ENCODE results near the gene IRS2.
A peak's percentile ranks its signal among the peaks of the same experiment; 100 is the strongest.

IRS2 gene

DNA sequence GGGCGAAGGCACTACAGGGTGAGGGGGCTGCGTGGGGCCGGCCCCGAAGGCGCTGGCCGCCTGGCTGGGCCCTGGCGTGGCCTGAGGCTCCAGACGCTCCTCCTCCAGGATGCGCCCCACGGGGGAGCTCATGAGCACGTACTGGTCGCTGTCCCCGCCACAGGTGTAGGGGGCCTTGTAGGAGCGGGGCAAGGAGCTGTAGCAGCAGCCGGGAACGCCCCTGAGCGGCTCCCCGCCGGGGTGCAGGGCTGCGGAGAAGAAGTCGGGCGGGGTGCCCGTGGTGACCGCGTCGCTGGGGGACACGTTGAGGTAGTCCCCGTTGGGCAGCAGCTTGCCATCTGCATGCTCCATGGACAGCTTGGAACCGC is 3.0 kb downstream of the IRS2 start:
- in situ Hi-C loops (cut with MboI; ENCODE audit: low pct_unique_long_range_greater_than_20kb, low sequenced_read_pairs), result no loop called here
- no peak for DNase-seq

DNA sequence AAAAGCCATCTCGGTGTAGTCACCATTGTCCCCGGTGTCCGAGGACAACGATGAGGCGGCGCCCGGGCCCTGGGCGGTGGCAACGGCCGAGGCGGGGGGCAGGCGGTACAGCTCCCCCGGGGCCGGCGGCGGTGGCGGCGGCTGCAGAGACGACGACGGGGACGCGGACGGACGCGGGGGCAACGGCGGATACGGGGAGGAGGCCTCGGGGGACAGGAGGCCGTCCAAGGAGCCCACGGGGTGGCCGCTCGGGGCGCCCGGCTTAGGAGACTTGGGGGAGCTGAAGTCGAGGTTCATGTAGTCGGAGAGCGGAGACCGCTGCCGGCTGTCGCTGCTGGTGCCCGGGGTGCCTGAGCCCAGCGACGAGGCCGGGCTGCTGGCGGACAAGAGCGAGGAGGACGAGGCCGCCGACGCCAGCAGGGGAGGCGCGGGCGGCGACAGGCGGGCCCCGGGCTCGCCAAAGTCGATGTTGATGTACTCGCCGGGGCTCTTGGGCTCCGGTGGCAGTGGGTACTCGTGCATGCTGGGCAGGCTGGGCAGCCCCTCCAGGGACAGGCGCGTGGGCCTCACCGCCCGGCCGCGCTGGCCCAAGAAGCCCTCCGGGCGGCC is 3.5 kb downstream of the IRS2 start:
- in situ Hi-C loops (cut with MboI; ENCODE audit: low pct_unique_long_range_greater_than_20kb, low sequenced_read_pairs), result no loop called here

DNA sequence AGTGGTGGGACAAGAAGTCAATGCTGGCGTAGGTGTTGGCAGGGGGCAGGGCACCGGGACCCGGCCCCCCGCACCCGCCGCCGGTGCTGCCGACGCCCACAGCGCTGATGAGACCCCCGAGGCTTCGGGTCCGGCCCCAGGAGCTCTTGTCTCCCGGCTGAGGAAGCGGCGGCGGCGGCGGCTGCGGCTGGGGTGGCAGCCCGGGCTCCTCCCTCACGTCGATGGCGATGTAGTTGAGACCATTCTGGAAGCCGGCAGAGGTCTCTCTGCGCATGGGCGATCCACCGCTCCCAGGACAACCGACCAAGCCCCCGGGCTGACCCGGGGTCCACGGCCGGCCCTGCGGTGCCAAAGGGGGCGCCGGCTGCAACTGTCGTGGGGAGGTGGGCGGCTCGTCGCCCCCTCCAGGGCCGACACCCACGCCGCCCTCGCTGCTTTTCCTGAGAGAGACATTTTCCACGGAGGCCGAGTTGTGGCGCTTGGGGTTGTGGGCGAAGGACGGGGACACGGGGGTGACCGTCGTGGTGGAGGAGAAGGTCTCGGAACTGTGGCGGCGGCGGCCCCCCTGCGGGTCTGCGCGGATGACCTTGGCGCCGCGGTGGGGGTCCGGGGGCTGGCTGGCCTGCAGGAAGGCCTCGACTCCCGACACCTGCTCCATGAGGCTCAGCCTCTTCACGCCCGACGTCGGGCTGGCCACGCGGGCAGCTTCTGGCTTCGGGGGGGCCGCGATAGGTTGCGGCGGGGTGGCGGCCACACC is 4.1 kb downstream of the IRS2 start:
- in situ Hi-C loops (cut with MboI; ENCODE audit: low pct_unique_long_range_greater_than_20kb, low sequenced_read_pairs), result no loop called here
- DNase-seq, result no peak

More for the DNA sequence above, 3.5 kb downstream of the IRS2 start:
- no peak for DNase-seq

DNA sequence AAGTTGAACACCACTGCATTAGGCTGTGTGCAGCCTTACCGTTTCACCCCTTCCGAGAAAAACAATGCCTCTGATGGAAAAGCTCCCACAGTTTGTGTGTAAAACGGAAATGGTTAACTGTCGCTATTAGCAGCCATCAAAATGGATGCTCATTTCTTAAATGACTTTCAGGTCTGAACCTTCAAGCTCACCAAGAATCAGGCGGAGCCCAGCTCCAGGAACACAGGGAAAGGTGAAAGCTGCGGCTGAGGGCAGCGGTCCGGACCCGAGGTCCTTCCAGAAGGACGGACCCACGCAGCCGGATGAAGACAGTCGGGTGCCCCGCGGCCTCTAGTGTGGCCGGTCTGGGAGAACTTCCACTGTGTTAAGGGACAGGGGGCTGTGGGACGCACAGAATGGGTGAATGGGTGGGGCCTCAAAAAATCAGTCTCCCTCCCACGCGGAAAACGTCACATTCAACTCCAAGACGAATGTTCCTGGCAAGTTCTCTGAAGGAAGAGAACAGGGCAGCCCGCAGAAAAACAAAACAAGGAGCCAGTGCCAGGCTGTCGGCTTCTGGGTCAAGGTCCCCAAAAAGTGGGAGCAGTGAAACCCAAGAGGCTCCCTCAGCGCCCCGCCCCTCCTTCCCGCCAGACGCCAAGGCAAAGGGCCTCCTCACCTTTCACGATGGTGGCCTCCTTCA is 4.9 kb downstream of the IRS2 start:
- no peak for DNase-seq
- in situ Hi-C loops (cut with MboI; ENCODE audit: low pct_unique_long_range_greater_than_20kb, low sequenced_read_pairs), result no loop called here

DNA sequence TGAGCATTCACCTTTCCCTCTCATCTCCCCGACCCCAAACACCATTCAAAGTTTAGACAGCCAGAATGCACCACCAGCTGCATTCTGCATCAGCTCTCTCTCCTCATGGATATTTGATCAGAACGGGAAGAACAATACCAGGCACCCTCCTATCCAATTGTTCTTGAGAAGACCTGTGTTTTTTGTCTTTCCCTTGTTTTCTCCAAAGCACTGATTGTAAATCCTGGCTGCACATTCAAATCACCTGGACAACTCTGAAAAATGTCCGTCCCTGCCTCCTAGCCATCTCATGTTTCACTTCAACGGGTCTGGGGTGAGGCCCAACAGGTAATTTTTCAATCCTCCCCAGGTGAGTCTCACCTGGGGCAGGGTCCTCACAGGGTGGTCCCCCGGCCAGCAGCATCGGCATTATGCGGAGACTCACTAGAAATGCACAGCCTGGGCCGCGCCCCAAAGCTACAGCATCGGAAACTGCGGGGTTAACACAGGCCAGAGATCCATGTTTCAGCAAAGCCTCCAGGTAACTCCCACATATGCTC is 5.5 kb downstream of the IRS2 start:
- in situ Hi-C loops (cut with MboI; ENCODE audit: low pct_unique_long_range_greater_than_20kb, low sequenced_read_pairs), result no loop called here
- DNase-seq, result no peak

DNA sequence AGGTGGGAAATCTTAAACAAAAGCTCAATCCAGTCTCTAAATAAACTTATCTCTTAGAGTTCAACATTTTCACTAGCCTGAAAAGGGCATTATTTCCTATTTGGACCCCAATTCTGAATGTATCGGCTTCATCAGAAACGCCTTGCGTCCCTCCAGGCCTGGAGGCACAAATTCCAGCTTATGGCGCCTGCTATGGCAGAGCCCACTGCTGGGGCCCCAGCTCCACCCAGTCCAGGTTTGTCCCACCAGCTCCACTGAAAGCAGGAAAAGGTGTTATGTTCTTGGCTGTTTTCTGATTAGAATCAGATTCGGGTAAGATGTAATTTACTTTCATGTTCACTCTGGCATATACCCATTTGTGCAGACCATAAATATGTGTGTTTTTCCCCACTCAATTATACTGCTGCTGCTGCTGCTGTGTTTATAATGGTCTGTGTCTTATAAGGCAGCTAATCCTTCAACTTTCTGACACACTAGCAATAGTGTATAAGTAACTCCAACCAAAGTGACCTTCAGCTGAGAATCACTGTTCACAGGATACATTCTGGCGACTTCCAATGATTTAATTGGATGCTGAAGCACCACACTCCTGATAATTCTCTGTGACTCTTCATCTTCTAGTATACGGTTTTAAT is 6.4 kb downstream of the IRS2 start:
- in situ Hi-C loops (cut with MboI; ENCODE audit: low pct_unique_long_range_greater_than_20kb, low sequenced_read_pairs), result no loop called here
- DNase-seq, result no peak

DNA sequence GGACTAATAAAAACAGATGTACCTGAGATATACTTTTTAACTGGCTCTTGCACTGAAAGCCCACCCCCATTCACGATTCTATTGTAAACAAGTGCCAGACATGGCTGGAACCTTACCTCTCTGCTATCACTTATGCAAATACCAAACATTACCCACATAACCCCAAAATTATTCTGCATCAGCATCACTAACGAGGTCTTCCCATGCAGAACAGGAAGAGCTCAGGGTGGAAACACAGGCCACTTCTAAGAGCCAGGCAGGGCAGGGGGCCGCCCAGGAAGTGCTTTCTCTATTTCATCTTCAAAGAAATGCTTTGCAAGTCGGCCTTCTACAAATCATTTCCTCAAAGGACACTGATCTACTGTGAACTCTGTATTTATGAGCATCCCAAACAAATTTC is 7.3 kb downstream of the IRS2 start:
- in situ Hi-C loops (cut with MboI; ENCODE audit: low pct_unique_long_range_greater_than_20kb, low sequenced_read_pairs), result no loop called here
- DNase-seq, result no peak

DNA sequence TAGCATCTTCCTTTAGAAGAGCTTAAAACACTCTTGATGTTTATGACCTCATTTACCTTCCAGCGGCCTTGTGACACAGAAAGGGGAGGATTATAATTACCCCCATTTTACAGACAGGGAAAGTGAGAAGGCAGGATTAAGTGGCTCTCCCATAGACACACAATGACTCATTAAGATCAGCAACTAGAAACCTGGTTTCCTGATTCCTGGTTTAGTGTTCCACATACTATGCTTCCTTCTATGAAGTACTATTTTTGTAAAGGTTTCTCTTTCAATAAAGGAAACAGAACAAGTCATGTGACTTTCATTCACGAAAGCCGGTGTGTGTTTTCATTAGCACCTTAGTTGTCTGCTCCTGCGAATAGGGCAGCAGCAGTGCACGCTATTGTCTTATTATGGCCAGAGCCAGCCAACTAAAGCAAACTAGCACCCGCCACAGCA is 8.3 kb downstream of the IRS2 start:
- DNase-seq, result peak; percentile 58

DNA sequence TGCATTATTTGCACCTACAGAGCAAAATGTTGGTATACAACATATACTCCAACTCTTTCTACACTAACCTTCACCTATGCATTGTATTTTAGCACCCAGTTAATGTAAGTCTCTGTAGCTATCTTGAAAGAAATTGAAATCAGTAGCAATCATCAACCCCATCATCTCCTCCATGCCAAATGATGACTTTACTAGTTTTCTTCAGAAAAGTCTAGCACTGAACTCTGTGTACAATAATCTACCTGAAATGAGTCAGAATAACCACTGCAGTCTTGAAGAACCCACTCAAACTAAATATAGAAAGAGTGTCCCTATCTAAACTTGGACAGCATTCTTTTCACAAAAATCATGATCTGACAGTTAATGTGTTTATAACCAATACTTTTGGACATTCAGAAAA is 9.8 kb downstream of the IRS2 start:
- no peak for DNase-seq

More for the DNA sequence above, 8.3 kb downstream of the IRS2 start:
- in situ Hi-C loops (cut with MboI; ENCODE audit: low pct_unique_long_range_greater_than_20kb, low sequenced_read_pairs), result no loop called here

DNA sequence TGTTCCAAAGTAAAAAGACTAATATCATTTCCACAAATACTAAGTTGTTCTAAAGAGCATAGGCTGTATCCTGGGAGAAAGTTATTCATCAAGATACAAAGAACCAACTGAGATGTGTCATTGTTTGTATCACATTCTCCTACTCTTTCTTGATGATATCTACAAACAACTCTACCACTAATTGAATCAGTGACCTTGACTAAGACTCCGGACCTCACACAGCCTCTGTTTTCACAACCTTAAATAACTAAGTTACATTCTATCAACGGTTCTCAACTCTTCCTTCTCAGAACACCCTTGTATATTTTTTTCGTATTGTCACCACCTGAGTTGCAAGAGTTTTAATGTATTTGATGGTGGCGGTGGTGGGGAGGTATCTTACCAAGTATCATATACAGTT is 12.6 kb downstream of the IRS2 start:
- no peak for DNase-seq
- in situ Hi-C loops (cut with MboI; ENCODE audit: low pct_unique_long_range_greater_than_20kb, low sequenced_read_pairs), result no loop called here

More for the DNA sequence above, 9.8 kb downstream of the IRS2 start:
- in situ Hi-C loops (cut with MboI; ENCODE audit: low pct_unique_long_range_greater_than_20kb, low sequenced_read_pairs), result no loop called here

DNA sequence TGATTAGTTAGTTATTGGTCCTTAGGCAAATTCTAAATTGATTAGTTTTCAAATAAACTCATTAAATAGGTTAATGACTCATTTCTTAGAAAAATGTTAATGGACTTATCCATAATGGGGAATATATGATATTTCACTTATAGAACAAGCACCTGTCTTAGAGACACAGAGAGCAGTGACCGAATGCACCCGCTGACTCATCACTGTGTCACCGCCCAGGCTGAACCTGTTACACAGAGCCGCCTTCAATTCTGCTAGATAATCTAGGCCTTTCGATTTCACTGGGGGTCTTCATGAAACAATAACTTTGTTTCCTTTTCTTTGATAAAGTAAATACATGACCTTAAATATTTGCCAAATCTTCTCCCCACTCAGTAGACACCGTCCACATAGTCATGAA is 13.1 kb downstream of the IRS2 start:
- no peak for DNase-seq
- in situ Hi-C loops (cut with MboI; ENCODE audit: low pct_unique_long_range_greater_than_20kb, low sequenced_read_pairs), result no loop called here

DNA sequence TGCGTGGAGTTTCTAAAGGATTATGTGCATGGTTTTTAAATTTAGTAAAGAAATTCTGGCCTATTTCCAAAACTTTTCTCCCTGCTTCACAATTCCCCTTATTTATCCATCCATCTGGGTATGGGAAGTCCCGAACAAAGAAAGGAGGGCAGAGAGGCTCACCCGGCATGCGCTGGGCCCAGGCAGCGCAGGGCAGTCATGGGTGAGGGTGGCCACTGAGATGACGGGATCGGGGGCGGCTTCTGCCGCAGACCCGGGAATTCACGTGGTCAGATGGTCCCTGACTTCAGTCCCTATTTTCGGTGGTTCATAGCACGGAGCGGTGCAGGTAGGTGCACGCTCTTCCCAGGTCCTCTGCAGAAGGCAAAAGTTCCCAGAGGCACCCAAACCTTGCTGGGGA is 14.5 kb downstream of the IRS2 start:
- in situ Hi-C loops (cut with MboI; ENCODE audit: low pct_unique_long_range_greater_than_20kb, low sequenced_read_pairs), result no loop called here

DNA sequence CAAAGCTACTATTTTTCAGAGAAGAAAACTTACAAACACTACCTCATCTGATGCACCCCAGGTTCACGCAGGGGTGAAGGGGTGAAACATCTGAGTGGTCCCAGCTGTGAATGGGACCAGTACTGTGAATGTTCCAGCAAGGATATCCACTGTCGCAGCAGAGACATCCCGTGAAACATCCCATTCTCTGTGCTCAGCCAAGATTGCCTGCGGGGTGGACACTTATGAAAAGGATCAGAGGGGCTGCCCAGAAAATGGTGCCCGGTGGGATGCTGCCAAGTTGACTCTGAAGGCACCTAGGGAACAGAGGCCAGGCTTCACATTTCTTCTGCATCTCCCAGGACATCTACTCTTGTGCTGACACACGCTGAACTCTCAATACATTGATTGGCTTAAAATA is 15.9 kb downstream of the IRS2 start:
- in situ Hi-C loops (cut with MboI; ENCODE audit: low pct_unique_long_range_greater_than_20kb, low sequenced_read_pairs), result no loop called here
- DNase-seq, result no peak

More for the DNA sequence above, 14.5 kb downstream of the IRS2 start:
- DNase-seq, result no peak

DNA sequence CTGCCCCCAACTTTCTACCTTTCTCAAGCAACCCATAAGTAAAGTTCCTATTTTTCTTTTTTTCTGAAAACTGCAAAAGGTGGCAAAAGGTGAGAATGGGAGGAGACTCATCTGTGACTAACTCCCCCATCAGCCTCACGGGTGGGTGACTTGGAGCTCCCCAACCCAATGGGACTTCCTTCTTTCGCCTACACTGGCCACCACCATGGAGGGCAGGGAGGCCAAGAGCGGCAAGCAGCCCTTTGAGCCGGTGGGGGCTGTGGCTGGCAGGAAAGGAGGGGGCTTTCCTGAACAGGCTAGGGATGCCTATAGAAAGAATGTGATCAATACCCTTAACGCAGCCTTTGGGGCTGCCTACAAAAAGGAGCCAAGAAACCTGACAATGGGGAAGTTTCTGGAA is 16.5 kb downstream of the IRS2 start:
- in situ Hi-C loops (cut with MboI; ENCODE audit: low pct_unique_long_range_greater_than_20kb, low sequenced_read_pairs), result no loop called here
- no peak for DNase-seq

DNA sequence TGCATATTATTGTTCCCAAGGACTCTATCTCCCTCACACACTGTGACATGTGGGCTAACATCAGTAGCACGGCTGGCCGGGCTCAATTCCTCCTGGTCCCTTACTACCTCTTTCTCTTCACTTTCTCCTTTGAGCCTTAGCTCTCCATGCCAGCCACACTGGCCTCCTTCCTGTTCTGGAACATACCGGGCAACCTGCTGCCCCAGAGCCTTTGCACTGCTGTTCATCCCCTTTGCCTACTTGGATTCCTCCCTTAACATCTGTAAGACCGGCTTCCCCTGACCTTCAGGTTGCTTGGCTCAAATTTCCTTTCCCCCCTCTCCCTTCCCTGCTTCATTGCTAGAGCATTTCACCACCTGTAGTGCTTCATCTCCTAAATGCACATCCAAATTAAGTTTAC is 17.1 kb downstream of the IRS2 start:
- in situ Hi-C loops (cut with MboI; ENCODE audit: low pct_unique_long_range_greater_than_20kb, low sequenced_read_pairs), result no loop called here
- DNase-seq, result no peak

DNA sequence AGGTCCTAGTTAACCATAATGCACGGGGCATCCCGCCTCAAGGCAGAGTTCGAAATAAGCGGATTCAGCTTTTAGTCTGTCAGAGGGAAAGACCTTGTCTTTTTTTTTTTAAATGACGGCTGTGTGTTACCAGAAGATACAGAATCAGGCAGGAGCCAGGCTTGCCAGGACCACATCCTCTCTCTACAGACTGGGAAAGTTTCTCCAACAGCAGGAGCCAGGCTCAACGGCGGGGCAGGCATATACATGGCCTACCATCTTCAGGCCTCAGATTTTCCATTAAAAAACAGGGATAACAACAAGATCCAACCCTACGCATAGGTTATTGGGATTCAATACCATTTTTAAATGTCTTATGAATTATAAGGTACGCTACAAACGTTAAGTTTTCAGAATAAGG is 17.8 kb downstream of the IRS2 start:
- in situ Hi-C loops (cut with MboI; ENCODE audit: low pct_unique_long_range_greater_than_20kb, low sequenced_read_pairs), result no loop called here

DNA sequence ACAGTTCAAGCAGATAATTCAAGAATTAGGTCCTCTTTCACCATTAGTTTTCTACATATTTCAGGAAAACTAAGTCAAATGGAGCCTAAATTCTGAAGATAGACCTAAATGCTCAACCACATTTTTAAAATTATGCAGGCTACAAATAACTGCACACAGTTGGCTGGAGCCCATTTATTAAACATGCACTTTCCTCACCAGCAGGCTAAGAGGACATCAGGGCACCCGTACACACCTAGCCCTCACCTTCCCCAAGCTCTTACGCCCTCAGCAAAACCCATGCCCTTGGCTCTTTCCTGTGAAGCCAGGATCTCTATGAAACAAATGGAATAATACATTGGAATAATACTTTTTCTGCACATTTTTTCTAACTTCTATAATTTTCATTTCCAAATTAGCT is 18.2 kb downstream of the IRS2 start:
- no peak for DNase-seq

More for the DNA sequence above, 17.8 kb downstream of the IRS2 start:
- DNase-seq, result no peak

DNA sequence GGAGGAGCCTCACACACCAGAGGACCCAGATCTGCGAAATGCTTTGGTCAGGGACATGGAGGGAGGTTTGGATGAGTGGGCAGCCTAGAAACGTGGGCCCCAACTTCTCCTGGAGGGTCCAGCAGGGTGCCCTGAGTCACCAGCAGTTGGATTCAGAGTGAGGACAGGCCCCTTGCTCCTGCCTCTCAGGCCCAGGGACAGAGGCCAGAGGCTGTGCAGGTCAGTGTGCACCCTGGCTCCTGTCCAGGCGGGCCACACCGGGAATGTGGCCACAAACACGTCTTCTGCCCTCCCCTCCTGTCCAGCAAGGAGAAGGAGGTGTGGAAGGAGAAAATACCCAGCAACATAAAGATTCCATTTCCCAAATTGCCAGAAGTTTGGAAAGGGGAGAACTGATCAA is 19.4 kb downstream of the IRS2 start:
- in situ Hi-C loops (cut with MboI; ENCODE audit: low pct_unique_long_range_greater_than_20kb, low sequenced_read_pairs), result no loop called here
- DNase-seq, result no peak

More for the DNA sequence above, 18.2 kb downstream of the IRS2 start:
- in situ Hi-C loops (cut with MboI; ENCODE audit: low pct_unique_long_range_greater_than_20kb, low sequenced_read_pairs), result no loop called here

DNA sequence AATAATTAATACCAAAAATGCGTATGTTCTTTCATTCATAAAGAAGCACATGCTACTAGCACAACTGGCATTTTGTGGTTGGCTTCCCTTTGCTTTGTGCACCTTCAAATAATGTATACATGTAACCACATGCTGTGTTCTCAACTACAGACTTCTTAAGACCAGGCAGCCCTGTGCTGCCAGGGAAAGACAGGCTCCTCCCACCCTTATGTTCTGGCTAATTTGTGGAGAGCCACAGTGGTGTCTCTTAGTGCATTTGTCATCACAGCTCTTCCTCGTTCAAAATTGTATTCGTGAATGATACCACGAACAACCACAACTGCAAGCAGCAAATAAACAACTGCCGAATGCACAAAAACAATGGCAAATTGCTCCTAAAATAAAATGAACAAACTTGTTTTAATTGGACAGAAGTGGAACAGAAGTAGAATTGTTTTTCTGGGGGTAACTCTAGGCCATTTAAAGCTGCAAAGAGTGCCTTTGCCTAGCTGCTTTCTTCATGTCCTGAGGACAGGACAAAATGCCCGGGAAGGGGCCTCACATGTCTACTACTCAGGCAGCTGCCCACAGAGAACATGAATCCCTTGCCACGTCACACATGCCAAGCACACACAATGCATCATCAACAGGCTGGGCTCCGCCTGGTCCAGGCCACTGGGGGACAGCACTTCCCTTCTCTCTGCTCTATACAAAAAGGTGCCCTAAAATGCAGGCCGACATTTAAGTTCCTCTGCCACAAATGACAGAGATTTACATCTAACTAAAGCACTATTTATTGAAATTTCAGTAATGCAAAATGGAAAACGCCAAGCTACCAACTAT is 21.7 kb downstream of the IRS2 start:
- in situ Hi-C loops (cut with MboI; ENCODE audit: low pct_unique_long_range_greater_than_20kb, low sequenced_read_pairs), result no loop called here

More for the DNA sequence above, 21.7 kb downstream of the IRS2 start:
- peak; percentile 43 for DNase-seq
